Right lobe of liver (tissue), 6 donors: ENCODE results near the gene GABRA4. TPM values are rescaled to one million over a fixed set of nuclear protein-coding genes. Genes with fewer than 3 reads are reported as not detected.

Source experiments
- ATAC-seq, 4 donors: fragments of 200-7000 bp; cut with Tn5 transposase; one replicate each; pipeline ENCODE4 v1.9.1; 2020; ENCODE audit warnings: mild to moderate bottlenecking in 4 of 4, moderate library complexity in 4 of 4
- DNase-seq, 3 donors: peaks; one replicate each; pipeline ENCODE4 v3.0.0-alpha.2; 2020
- H3K27ac ChIP-seq, 3 donors: fragments of 200-600 bp; one replicate each; pipeline ENCODE4 v1.8.0; 2022
- H3K27me3 ChIP-seq, 2 donors: fragments of 200-600 bp; one replicate each; pipeline ENCODE4 v1.8.0; 2022
- H3K36me3 ChIP-seq, 4 donors: fragments of 200-600 bp; sonication (generic) in 1 of 4; one replicate each; pipeline versions ENCODE4 v1.5.1 to v1.8.0; 2017 to 2022; ENCODE audit warnings: control low read depth in 1 of 4
- H3K4me1 ChIP-seq, 4 donors: fragments of 200-600 bp; sonication (generic) in 1 of 4; one replicate each; pipeline versions ENCODE4 v1.5.1 to v1.8.0; 2017 to 2022; ENCODE audit warnings: control low read depth in 1 of 4
- H3K4me3 ChIP-seq, 3 donors: fragments of 200-600 bp; one replicate each; pipeline ENCODE4 v1.8.0; 2022
- H3K9me3 ChIP-seq, 4 donors: fragments of 200-600 bp; sonication (generic) in 1 of 4; one replicate each; pipeline versions ENCODE4 v1.5.1 to v1.8.0; 2017 to 2022; ENCODE audit warnings: control low read depth in 1 of 4
- POLR2A ChIP-seq: fragments of 450-650 bp; IDR thresholded peaks from one replicate; pipeline ENCODE4 v1.6.1; 2017; ENCODE audit warnings: antibody characterized with exemption, mild to moderate bottlenecking
- WGBS: methylation state at CpG from one replicate; pipeline ENCODE4 v1.1.6; 2018; ENCODE audit warnings: low coverage, low lambda C conversion rate; ENCODE audit not compliant: insufficient coverage; ENCODE audit errors: missing lambda C conversion rate; 5-methylcytosine and 5-hydroxymethylcytosine counted together
- intact Hi-C, 2 donors: fragments of 100-400 bp; cut with DNase I; formaldehyde crosslinking; loops; one replicate each; pipeline versions ENCODE4 v1.11.2 to v1.14.1; 2022
- total RNA-seq, 6 experiments: library from RNA; depleted of rRNA in 2 of 6; stranded (reverse); fragments of >200 nt in 2 of 6; fragmentation: NEBNext Ultra II Directional in 3 of 6; extraction: Animal tissue kit (Norgen Biotek cat#: 25700) in 3 of 6; gene quantifications; one replicate each; pipeline versions ENCODE4 v1.1.0 to v1.2.4, GENCODE V29; 2016 to 2023
- TF ChIP-seq, protein P1 (sequence below), 4 donors: fragments of 200-600 bp in 3 of 4; fragments of 450-650 bp in 1 of 4; IDR thresholded peaks; one replicate each; pipeline versions ENCODE4 v1.5.1 to v1.8.0; 2016 to 2022; ENCODE audit warnings: antibody characterized with exemption in 4 of 4, mild to moderate bottlenecking in 2 of 4
- donor health status: DM: no; HTN: yes; CAD: no.
- donor health status: DM: no; HTN: no; CAD: no.
- donor health status: DM: no; HTN: no; CAD: no.
- donor health status: DM: no; HTN: yes; CAD: no.
- donor health status: DM: no; HTN: yes; CAD: no.

Gene GABRA4
- total RNA-seq, 6 experiments from 2014 or later = 0.12 TPM; not detected in 5

- Histone ChIP-seq H3K4me1 (no peaks in the 10 kb centered on the region), H3K27ac (no peak overlapping the region), H3K9me3 (no peaks in the 10 kb centered on the region), H3K4me3 (no peak overlapping the region), H3K27me3 (no peaks in the 10 kb centered on the region), H3K36me3 (no peaks in the 10 kb centered on the region)
- intact Hi-C loops = no loop called here
- no peak for TF ChIP-seq POLR2A
- TF ChIP-seq, protein P1, sequence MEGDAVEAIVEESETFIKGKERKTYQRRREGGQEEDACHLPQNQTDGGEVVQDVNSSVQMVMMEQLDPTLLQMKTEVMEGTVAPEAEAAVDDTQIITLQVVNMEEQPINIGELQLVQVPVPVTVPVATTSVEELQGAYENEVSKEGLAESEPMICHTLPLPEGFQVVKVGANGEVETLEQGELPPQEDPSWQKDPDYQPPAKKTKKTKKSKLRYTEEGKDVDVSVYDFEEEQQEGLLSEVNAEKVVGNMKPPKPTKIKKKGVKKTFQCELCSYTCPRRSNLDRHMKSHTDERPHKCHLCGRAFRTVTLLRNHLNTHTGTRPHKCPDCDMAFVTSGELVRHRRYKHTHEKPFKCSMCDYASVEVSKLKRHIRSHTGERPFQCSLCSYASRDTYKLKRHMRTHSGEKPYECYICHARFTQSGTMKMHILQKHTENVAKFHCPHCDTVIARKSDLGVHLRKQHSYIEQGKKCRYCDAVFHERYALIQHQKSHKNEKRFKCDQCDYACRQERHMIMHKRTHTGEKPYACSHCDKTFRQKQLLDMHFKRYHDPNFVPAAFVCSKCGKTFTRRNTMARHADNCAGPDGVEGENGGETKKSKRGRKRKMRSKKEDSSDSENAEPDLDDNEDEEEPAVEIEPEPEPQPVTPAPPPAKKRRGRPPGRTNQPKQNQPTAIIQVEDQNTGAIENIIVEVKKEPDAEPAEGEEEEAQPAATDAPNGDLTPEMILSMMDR (IDR thresholded peaks at IDR 0.05) = no peak
- no peak for ATAC-seq
- no peak for DNase-seq
- 59% methylated on average over 2 of the region's 2 CpGs for WGBS
These were observed 39.8 kb downstream of the GABRA4 start for GRCh38 chr4:46953564-46953963.

DNA sequence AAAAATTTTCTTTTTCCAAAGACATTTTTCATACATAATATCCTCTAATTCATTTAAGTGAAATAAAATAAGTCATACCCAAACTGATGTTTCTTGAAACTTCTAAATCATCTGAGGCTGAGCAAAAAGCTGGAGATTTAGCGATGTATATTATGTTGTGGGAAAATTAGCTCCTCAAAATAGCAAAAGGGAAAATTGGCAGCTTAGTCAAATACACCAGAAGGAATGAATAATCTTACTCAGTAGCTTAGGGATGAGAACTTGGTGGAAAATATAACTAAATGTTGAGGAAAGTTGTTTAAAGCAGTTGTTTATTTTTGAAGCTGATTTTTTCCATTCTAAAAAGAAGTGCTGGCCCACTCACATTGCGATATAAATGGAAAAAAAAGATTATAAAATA is 40.9 kb downstream of the GABRA4 start:
- no peak overlapping the region for H3K27ac ChIP-seq
- DNase-seq (no peak), ATAC-seq (no peak)
- H3K9me3 ChIP-seq = no peaks in the 10 kb centered on the region
- no peak overlapping the region for H3K4me3 ChIP-seq
- intact Hi-C loops = no loop called here
- H3K36me3 ChIP-seq = no peaks in the 10 kb centered on the region
- TF ChIP-seq, protein P1 (IDR thresholded peaks at IDR 0.05) = no peak
- TF ChIP-seq POLR2A = no peak
- no peaks in the 10 kb centered on the region for H3K27me3 ChIP-seq
- no peaks in the 10 kb centered on the region for H3K4me1 ChIP-seq
- 45% methylated on average over 2 of the region's 2 CpGs for WGBS

GRCh38 chr4:46950826-46951225 is 42.6 kb downstream of the GABRA4 start:
- intact Hi-C loops = no loop called here
- Histone ChIP-seq H3K9me3 (no peaks in the 10 kb centered on the region), H3K4me1 (no peaks in the 10 kb centered on the region), H3K27ac (no peak overlapping the region), H3K4me3 (no peak overlapping the region), H3K36me3 (no peaks in the 10 kb centered on the region), H3K27me3 (no peaks in the 10 kb centered on the region)
- 55% methylated on average over 3 of the region's 3 CpGs for WGBS
- ATAC-seq = no peak
- TF ChIP-seq, protein P1 (IDR thresholded peaks at IDR 0.05) = no peak
- no peak for TF ChIP-seq POLR2A
- no peak for DNase-seq

DNA sequence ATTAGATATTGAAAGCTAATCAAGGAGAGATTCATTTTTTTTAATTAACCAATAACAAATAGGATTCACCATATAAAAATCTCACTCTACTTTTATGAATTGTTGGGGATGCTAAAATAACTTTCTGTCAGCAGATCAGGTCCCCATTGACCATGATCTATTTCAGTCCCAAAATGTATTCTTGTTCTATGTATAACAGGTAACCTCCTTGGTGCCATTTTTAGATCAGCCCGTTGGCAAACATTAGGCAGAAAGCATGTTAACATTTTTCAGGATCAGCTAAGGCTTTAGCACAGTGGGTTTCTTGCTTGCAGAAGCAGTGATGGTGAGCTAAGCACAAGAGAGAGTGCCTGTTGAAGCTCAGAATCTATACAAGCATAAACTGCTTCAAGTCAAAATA is 43.6 kb downstream of the GABRA4 start:
- Histone ChIP-seq H3K36me3 (no peaks in the 10 kb centered on the region), H3K9me3 (no peaks in the 10 kb centered on the region), H3K4me3 (no peak overlapping the region), H3K4me1 (no peaks in the 10 kb centered on the region), H3K27me3 (no peaks in the 10 kb centered on the region), H3K27ac (no peak overlapping the region)
- intact Hi-C loops = no loop called here
- DNase-seq = no peak
- TF ChIP-seq, protein P1 (IDR thresholded peaks at IDR 0.05) = no peak
- no peak for TF ChIP-seq POLR2A
- no peak for ATAC-seq
- 29% methylated on average over 1 of the region's 1 CpG for WGBS

DNA sequence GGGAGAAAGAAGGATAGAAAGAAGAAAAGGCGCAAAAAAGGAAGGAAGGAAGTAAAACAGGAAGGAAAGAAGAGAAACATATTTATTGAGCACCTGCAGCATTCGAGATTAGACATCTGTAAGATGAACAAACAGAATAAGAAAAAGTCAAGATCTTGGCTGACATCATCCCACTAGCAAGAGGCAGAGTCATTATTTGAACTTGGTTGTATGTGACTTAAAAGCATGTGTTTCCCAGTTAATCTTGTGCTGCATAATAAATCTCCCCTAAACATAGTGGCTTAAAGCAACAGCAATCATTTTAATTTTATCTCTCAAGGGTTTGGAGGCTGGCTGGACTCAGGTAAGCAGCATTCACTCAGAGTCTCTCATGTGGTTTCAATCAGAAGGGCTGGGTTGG is 45.8 kb downstream of the GABRA4 start:
- ATAC-seq = no peak
- 22% methylated on average over 2 of the region's 2 CpGs for WGBS
- Histone ChIP-seq H3K4me1 (no peaks in the 10 kb centered on the region), H3K27me3 (no peaks in the 10 kb centered on the region), H3K36me3 (no peaks in the 10 kb centered on the region), H3K4me3 (no peak overlapping the region), H3K9me3 (no peaks in the 10 kb centered on the region), H3K27ac (no peak overlapping the region)
- no peak for DNase-seq
- intact Hi-C loops = no loop called here
- TF ChIP-seq, protein P1 (IDR thresholded peaks at IDR 0.05) = no peak
- no peak for TF ChIP-seq POLR2A
